Measurements from ENCODE around the gene BCAS3.
A peak's percentile ranks its signal among the peaks of the same experiment; 100 is the strongest.

Gene BCAS3

GRCh38 chr17:61387511-61388305, 710.1 kb downstream of the BCAS3 start:
- no peaks in the 10 kb centered on the region for H3K4me1 ChIP-seq (ENCODE audit: control insufficient read depth, low read length)
- H4K20me1 ChIP-seq (ENCODE audit: control insufficient read depth, insufficient read depth, low read depth, low read length), result no peaks in the 10 kb centered on the region
- H3K4me2 ChIP-seq (ENCODE audit: low read length), result no peak overlapping the region
- H3K4me3 ChIP-seq (ENCODE audit: low read length), result no peak overlapping the region
- no peaks in the 10 kb centered on the region for H3K27me3 ChIP-seq (ENCODE audit: control insufficient read depth, low read length)
- no peak overlapping the region for H3K27ac ChIP-seq (ENCODE audit: low read depth, low read length)
- H3F3A ChIP-seq (ENCODE audit: control insufficient read depth, insufficient read depth), result no peaks in the 10 kb centered on the region
- H3K9me3 ChIP-seq (ENCODE audit: control insufficient read depth, insufficient read depth, low read length), result no peaks in the 10 kb centered on the region
- no peaks in the 10 kb centered on the region for H3K79me2 ChIP-seq (ENCODE audit: control insufficient read depth, low read length)
- H3K36me3 ChIP-seq (ENCODE audit: control insufficient read depth, low read length), result no peaks in the 10 kb centered on the region
- TF ChIP-seq, protein P1, sequence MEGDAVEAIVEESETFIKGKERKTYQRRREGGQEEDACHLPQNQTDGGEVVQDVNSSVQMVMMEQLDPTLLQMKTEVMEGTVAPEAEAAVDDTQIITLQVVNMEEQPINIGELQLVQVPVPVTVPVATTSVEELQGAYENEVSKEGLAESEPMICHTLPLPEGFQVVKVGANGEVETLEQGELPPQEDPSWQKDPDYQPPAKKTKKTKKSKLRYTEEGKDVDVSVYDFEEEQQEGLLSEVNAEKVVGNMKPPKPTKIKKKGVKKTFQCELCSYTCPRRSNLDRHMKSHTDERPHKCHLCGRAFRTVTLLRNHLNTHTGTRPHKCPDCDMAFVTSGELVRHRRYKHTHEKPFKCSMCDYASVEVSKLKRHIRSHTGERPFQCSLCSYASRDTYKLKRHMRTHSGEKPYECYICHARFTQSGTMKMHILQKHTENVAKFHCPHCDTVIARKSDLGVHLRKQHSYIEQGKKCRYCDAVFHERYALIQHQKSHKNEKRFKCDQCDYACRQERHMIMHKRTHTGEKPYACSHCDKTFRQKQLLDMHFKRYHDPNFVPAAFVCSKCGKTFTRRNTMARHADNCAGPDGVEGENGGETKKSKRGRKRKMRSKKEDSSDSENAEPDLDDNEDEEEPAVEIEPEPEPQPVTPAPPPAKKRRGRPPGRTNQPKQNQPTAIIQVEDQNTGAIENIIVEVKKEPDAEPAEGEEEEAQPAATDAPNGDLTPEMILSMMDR (IDR thresholded peaks at IDR 0.05; ENCODE audit: low read depth, low read length, poor library complexity, severe bottlenecking), result no peak
- TF ChIP-seq EZH2phosphoT487 (IDR thresholded peaks at IDR 0.05; ENCODE audit: borderline replicate concordance, low read length), result no peak
- H3K9me2 ChIP-seq (replicated peaks; ENCODE audit: control insufficient read depth, low read length), result no peaks in the 10 kb centered on the region

GRCh38 chr17:61388561-61389356, 711.1 kb downstream of the BCAS3 start:
- Histone ChIP-seq H3K4me2 (ENCODE audit: low read length) (no peak overlapping the region), H3K36me3 (ENCODE audit: control insufficient read depth, low read length) (no peaks in the 10 kb centered on the region), H3K27me3 (ENCODE audit: control insufficient read depth, low read length) (no peaks in the 10 kb centered on the region), H3K27ac (ENCODE audit: low read depth, low read length) (no peak overlapping the region), H3K4me1 (ENCODE audit: control insufficient read depth, low read length) (no peaks in the 10 kb centered on the region), H4K20me1 (ENCODE audit: control insufficient read depth, insufficient read depth, low read depth, low read length) (no peaks in the 10 kb centered on the region), H3K9me3 (ENCODE audit: control insufficient read depth, insufficient read depth, low read length) (no peaks in the 10 kb centered on the region), H3K4me3 (ENCODE audit: low read length) (no peak overlapping the region), H3K79me2 (ENCODE audit: control insufficient read depth, low read length) (no peaks in the 10 kb centered on the region), H3F3A (ENCODE audit: control insufficient read depth, insufficient read depth) (no peaks in the 10 kb centered on the region), H3K9me2 (replicated peaks; ENCODE audit: control insufficient read depth, low read length) (no peaks in the 10 kb centered on the region)
- TF ChIP-seq, protein P1 (IDR thresholded peaks at IDR 0.05; ENCODE audit: low read depth, low read length, poor library complexity, severe bottlenecking), result no peak
- TF ChIP-seq EZH2phosphoT487 (IDR thresholded peaks at IDR 0.05; ENCODE audit: borderline replicate concordance, low read length), result no peak

GRCh38 chr17:61389670-61390478, 712.2 kb downstream of the BCAS3 start:
- Histone ChIP-seq H3K27me3 (ENCODE audit: control insufficient read depth, low read length) (no peaks in the 10 kb centered on the region), H3K4me2 (ENCODE audit: low read length) (no peak overlapping the region), H3K4me3 (ENCODE audit: low read length) (no peak overlapping the region), H3K9me3 (ENCODE audit: control insufficient read depth, insufficient read depth, low read length) (no peaks in the 10 kb centered on the region), H3K27ac (ENCODE audit: low read depth, low read length) (no peak overlapping the region), H4K20me1 (ENCODE audit: control insufficient read depth, insufficient read depth, low read depth, low read length) (no peaks in the 10 kb centered on the region), H3K79me2 (ENCODE audit: control insufficient read depth, low read length) (no peaks in the 10 kb centered on the region), H3F3A (ENCODE audit: control insufficient read depth, insufficient read depth) (no peaks in the 10 kb centered on the region), H3K36me3 (ENCODE audit: control insufficient read depth, low read length) (no peaks in the 10 kb centered on the region), H3K4me1 (ENCODE audit: control insufficient read depth, low read length) (no peaks in the 10 kb centered on the region), H3K9me2 (replicated peaks; ENCODE audit: control insufficient read depth, low read length) (no peaks in the 10 kb centered on the region)
- TF ChIP-seq EZH2phosphoT487 (IDR thresholded peaks at IDR 0.05; ENCODE audit: borderline replicate concordance, low read length), result no peak
- TF ChIP-seq, protein P1 (IDR thresholded peaks at IDR 0.05; ENCODE audit: low read depth, low read length, poor library complexity, severe bottlenecking), result peak; percentile 96

Data from DOHH2 (cell line).